HEK293 (cell line): ENCODE results near the gene ZBTB21.

ENCODE experiments used
- CTCF ChIP-seq: fragments of 450-650 bp; formaldehyde crosslinking; IDR thresholded peaks from 2 replicates; pipeline ENCODE4 v1.5.1; 2016; ENCODE audit warnings: missing biosample characterization, missing genetic modification characterization
- ELK4 ChIP-seq: IDR thresholded peaks from 2 replicates; pipeline ENCODE4 v1.6.1; 2011; ENCODE audit warnings: mild to moderate bottlenecking, low read depth, low read length, borderline replicate concordance
- TSHZ1 ChIP-seq: fragments of 450-650 bp; formaldehyde crosslinking; IDR thresholded peaks from 2 replicates; pipeline ENCODE4 v1.5.1; 2016; ENCODE audit warnings: missing biosample characterization, missing genetic modification characterization, borderline replicate concordance
- ZBTB26 ChIP-seq: fragments of 450-650 bp; formaldehyde crosslinking; optimal IDR thresholded peaks from 2 replicates; pipeline ENCODE3; 2016; ENCODE audit warnings: missing biosample characterization, mild to moderate bottlenecking, missing genetic modification characterization
- TF ChIP-seq, protein P1 (sequence below): fragments of 450-650 bp; formaldehyde crosslinking; IDR thresholded peaks from 2 replicates; pipeline ENCODE4 v1.5.1; 2016; ENCODE audit warnings: missing biosample characterization, missing genetic modification characterization

DNA sequence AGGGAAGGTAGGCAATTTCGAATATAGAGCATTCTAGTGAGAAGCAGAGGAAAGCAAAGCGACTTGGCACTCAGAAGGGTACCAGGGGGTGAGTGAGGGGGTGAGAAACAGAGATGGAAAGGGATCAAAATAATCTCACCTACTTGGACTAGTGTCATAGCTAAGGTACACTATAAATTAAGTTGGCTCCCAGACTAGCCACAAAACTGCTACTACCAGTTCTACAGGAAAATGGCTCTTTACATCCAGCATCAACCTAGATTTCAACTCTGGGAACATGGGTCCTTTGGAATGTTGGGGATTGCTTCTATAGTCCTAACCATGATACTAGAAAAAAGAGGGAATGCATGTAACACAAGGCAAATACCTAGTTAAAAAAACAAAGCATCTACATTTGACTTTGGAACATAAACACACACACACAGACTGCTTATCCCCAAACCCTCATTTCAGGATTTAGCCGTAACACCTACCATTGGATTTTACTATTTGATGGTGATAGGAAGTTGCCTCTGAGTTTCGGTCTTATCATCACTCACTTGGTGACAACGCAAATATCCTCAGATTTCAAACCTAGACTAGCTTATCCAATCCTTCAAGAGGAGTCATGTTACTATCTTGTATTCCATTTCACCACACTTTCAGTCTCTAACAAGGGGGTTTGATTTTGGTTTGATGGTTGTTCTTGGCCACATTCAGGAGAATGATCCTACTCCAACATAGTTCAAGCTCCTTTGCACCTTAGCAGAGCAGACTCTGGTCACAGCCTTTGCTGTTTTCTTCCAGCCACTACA, 5.6 kb downstream of the ZBTB21 start:
- TF ChIP-seq TSHZ1 (tag by site-specific recombination) (no peak), CTCF (tag by site-specific recombination) (no peak), ZBTB26 (tag by site-specific recombination) (no peak), ELK4 (no peak)
- TF ChIP-seq, protein P1, sequence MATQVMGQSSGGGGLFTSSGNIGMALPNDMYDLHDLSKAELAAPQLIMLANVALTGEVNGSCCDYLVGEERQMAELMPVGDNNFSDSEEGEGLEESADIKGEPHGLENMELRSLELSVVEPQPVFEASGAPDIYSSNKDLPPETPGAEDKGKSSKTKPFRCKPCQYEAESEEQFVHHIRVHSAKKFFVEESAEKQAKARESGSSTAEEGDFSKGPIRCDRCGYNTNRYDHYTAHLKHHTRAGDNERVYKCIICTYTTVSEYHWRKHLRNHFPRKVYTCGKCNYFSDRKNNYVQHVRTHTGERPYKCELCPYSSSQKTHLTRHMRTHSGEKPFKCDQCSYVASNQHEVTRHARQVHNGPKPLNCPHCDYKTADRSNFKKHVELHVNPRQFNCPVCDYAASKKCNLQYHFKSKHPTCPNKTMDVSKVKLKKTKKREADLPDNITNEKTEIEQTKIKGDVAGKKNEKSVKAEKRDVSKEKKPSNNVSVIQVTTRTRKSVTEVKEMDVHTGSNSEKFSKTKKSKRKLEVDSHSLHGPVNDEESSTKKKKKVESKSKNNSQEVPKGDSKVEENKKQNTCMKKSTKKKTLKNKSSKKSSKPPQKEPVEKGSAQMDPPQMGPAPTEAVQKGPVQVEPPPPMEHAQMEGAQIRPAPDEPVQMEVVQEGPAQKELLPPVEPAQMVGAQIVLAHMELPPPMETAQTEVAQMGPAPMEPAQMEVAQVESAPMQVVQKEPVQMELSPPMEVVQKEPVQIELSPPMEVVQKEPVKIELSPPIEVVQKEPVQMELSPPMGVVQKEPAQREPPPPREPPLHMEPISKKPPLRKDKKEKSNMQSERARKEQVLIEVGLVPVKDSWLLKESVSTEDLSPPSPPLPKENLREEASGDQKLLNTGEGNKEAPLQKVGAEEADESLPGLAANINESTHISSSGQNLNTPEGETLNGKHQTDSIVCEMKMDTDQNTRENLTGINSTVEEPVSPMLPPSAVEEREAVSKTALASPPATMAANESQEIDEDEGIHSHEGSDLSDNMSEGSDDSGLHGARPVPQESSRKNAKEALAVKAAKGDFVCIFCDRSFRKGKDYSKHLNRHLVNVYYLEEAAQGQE: no peak
